GM21723 (cell line): ENCODE results near the gene CFHR5.
"Not testable (repeated sequence)": the region's sequence is repeated elsewhere in the genome, so short reads cannot be mapped to it uniquely, and the experiment has no call there.

Experiments
- ATAC-seq: cut with Tn5 transposase; IDR thresholded peaks from one replicate; pipeline ENCODE4 v1.9.1; 2021; ENCODE audit warnings: mild to moderate bottlenecking, moderate library complexity; ENCODE audit not compliant: unreplicated experiment

Gene CFHR5

DNA sequence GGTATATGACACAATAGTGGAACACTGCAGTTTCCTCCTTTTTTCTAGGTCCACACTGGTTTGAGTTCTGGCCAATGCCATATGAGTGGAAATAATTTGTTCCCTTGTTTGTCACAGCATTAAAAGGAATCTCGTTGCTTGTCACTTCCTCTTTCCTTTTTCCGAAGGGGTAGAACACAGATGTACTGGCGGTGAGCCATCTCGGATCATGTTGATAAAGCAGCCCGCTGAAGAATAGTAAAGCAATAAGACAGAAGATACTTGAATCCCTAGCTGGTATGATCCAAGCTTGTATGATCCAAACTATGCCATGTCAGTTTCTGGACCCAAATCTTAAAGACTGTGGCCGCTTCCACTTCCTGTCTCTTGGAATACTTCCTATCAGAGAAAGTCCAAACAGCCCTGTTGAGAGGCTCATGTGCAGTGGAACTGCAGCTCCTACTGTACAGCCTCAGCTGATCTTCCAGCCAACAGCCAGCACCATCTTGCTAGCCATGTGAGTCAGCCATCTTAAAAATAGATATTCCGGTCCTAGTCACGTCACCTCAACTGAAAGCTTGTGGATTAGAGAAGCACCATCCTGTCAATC is 40.3 kb downstream of the CFHR5 start:
- ATAC-seq, result no peak

DNA sequence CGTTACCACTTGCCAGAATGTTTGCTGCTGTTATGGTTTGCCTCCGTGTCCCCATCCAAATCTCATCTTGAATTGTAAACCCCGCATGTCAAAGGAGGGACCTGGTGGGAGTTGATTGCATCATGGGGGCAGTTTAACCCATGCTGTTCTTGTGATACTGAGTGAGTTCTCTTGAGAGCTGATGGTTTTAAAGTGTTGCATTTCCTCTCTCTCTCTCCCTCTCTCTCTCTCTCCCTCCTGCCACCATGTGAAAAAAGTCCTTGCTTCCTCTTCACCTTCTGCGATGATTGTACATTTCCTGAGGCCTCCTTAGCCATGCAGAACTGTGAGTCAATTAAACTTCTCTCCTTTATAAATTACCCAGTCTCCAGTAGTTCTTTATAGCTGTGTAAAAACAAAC is 44.4 kb downstream of the CFHR5 start:
- ATAC-seq, result no peak

DNA sequence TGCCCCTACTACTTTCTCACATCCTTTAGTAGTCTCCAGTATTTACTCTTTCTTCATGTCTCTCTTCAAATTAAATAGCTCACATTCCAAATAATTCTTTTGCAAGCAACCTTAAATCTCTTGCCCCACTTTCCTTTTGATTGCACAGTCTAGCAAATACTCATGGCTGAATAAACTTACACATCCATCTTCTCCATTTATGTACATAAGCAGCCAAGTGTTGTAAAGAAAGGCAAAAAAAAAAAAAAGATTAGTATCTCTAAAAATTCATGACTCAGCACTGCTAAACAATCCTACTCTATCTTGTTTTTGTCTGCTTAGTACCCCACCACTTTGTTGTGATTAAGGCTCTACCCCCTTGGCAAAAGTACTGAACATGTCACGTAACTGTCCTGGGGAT is 47.1 kb downstream of the CFHR5 start:
- no peak for ATAC-seq

DNA sequence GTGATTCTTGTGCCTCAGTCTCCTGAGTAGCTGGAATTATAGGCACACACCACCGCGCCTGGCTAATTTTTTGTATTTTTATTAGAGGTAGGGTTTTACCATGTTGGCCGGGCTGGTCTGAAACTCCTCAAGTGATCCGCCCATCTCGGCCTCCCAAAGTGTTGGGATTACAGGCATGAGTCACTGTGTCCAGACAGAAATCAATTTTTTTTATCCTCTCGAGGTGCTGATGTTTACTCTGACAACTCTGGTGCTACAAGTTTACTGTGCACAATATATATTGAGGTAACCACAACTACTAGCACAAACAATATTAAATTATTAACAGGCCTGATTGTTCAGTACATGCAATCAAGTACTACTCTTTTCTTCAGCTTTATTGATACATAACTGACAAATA is 50.0 kb downstream of the CFHR5 start:
- ATAC-seq, result no peak

DNA sequence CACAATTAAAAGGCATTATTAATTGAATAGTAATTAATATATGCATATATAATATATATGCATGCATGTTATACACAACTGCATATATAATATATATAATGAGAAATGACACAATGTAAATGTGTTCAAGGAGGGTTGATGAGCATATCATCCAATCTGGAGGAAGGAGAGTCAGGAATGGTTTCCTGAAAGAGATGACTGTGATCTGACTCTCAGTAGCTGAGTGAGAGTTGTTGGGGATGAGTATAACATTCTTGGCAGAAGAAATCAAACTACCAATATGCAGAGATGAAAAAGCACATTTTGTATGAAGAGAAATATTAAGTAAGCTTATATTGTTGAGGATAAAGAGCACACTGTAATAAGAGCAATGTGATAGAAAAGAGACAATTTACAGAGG is 52.4 kb downstream of the CFHR5 start:
- ATAC-seq, result no peak

DNA sequence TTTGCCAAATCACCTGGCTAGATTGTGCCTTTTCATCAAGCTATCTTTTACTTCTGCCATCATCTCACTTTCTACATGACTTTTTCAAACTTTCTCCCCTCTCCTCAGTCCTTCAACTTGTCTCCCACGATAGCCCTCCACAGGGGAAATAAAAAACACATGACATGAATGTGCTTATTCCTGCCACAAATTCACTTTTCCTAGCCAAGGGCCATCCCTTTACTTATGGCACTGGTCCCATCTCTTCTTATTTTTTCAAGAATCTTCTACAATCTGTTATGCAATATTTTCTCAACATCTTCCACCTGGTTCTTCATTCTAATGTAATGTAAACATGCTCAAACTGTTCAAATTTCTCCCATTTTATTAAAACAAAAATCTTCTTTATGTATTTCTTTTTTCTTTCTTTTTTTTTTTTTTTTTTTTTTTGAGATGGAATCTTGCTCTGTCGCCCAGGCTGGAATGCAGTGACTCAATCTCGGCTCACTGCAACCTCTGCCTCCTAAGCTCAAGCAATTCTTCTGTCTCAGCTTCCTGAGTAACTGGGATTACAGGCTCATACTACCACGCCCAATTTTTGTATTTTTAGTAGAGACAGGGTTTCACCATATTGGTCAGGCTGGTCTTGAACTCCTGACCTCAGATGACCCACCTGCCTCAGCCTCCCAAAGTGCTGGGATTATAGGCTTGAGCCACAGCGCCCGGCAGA is 57.4 kb downstream of the CFHR5 start:
- ATAC-seq, result not testable (repeated sequence)

DNA sequence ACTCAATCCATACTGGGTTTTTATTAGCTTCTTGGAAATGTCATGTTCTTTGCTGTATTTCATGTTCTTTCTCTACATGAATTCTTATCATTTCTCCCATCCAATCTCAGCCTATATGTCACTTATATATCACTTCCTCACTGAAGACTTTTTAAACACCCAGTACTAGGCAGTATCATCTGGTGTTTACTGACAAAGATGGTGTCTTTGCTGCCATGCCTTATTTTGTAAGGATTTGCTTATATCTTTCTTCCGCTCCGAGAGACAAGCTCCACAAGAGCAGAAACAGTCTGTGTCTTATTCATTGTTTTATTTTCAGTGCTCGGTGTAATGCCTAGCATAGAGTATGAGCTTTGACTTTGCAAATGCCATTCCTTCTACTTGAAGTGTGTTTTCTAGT is 59.5 kb downstream of the CFHR5 start:
- no peak for ATAC-seq

DNA sequence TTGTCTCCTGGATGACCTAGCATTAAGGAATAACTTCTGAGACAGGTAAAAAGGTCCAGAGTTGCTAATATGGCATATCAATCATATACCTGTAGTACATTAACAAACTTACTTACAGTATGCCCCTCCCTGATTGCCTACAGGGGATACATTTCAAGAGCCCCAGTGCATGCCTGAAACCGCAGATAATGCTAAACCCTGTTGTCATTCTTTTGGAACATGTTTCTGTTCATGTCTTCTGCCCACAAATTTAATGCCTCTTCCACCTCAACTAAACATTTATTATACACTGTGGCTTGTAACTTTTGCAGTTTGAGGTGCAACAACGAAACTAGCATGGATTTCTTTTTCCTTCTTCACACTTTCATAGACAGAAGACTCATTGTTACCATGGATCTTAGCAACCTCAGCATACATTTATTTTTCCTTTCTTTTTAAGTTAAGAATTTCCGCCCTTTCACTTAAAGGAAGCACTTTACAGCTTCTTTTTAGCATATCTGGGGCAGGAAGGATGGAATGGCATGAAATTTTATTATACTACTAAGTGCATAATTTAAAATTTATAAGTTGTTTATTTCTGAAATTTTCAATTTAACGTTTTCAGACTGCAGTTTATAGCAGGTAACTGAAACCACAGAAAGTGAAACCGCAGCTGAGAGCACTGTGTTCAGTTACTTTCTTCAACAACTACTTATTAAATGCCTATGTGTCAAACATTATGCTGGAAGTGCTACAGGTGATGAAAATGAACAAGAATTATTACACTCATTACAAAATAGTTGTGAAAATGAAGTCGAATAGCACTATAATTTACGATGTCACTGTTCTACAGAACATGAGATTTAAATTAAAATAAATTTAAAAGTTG is 64.4 kb downstream of the CFHR5 start:
- ATAC-seq, result peak; percentile 84

DNA sequence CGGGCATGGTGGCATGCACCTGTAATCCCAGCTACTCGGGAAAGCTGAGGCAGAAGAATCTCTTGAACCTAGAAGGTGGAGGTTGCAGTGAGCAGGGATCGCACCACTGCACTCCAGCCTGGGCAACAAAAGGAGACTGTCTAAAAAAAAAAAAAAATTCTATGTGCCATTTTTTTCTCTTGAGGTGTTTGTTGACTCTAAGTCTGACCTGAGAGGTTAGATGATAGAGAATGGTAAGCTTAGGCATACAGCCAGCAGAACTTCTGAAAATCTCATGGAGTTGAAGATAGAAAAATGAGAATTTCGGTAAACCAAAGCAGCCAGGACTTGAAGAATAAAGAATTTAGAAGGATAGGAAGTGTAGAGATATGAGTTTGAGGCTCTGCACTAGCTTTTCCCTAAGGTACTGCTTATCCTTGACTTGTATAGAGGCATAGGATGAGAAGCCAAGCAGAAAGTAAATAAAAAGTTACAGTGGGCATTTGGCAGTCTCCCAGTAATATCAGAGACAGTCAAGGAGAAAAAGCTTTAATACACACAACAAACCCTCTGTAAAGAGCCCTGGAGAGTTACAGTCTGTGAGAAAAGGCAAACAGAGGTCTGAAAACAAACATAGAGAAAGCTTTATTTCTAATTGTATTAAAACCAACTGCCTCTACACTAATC is 65.5 kb downstream of the CFHR5 start:
- no peak for ATAC-seq

DNA sequence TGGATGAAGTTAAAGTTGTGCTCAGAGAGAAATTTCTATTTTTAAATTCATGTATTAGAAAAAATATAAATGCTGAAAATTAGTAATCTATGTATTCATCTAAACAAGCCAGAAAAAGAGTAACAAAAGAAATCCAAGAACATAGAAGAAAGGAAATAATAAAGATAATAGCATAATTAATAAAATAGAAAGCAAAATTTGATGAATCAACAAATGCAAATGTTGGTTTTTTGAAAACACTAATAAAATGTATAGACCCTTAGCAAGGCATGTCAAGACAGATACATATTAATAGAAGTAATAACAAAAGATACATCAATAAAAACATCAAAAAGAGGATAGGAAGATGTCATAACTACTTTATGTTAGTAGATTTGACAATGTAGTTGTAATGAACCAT is 71.7 kb downstream of the CFHR5 start:
- ATAC-seq, result no peak
